ENCODE data around the gene DEXI. TPM values are rescaled to one million over a fixed set of nuclear protein-coding genes. Genes with fewer than 3 reads are reported as not detected.

DEXI gene
- polyA plus RNA-seq, 1 donor from 2014 or later = 52.0 TPM

GRCh38 chr16:10989559-10989958, 47.3 kb upstream of the DEXI start:
- Histone ChIP-seq H3K9me3 (ENCODE audit: low read length) (no peaks in the 10 kb centered on the region), H3K79me2 (replicated peaks; ENCODE audit: insufficient read depth, low read length) (no peaks in the 10 kb centered on the region), H3K36me3 (ENCODE audit: insufficient read depth, low read length) (no peaks in the 10 kb centered on the region), H3K4me3 (ENCODE audit: low read length) (no peak overlapping the region), H3K9ac (ENCODE audit: low read length) (no peak overlapping the region), H2AFZ (ENCODE audit: low read depth, low read length) (no peak overlapping the region), H3F3A (ENCODE audit: insufficient read depth, low read length, poor library complexity, severe bottlenecking) (no peaks in the 10 kb centered on the region), H4K20me1 (ENCODE audit: insufficient read depth) (no peaks in the 10 kb centered on the region), H3K9me2 (ENCODE audit: insufficient read depth, low read length) (no peaks in the 10 kb centered on the region), H3K4me2 (ENCODE audit: low read length) (no peak overlapping the region), H3K27me3 (ENCODE audit: insufficient read depth, low read depth, low read length) (no peaks in the 10 kb centered on the region), H3K27ac (ENCODE audit: low read length) (no peak overlapping the region)
- TF ChIP-seq SMC3 (conservative IDR thresholded peaks at IDR 0.05; ENCODE audit: poor library complexity) (no peak), EZH2 (IDR thresholded peaks at IDR 0.05; ENCODE audit: borderline replicate concordance, insufficient read depth, low read length, poor library complexity, severe bottlenecking) (no peak), TAF1 (IDR thresholded peaks at IDR 0.05; ENCODE audit: low read depth) (no peak), REST (IDR thresholded peaks at IDR 0.05; ENCODE audit: borderline replicate concordance) (no peak), MXI1 (conservative IDR thresholded peaks at IDR 0.05; ENCODE audit: poor library complexity, severe bottlenecking) (no peak), RAD21 (conservative IDR thresholded peaks at IDR 0.05) (no peak)
- TF ChIP-seq, protein P1, sequence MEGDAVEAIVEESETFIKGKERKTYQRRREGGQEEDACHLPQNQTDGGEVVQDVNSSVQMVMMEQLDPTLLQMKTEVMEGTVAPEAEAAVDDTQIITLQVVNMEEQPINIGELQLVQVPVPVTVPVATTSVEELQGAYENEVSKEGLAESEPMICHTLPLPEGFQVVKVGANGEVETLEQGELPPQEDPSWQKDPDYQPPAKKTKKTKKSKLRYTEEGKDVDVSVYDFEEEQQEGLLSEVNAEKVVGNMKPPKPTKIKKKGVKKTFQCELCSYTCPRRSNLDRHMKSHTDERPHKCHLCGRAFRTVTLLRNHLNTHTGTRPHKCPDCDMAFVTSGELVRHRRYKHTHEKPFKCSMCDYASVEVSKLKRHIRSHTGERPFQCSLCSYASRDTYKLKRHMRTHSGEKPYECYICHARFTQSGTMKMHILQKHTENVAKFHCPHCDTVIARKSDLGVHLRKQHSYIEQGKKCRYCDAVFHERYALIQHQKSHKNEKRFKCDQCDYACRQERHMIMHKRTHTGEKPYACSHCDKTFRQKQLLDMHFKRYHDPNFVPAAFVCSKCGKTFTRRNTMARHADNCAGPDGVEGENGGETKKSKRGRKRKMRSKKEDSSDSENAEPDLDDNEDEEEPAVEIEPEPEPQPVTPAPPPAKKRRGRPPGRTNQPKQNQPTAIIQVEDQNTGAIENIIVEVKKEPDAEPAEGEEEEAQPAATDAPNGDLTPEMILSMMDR (IDR thresholded peaks at IDR 0.05; ENCODE audit: poor library complexity, severe bottlenecking) = no peak

DNA sequence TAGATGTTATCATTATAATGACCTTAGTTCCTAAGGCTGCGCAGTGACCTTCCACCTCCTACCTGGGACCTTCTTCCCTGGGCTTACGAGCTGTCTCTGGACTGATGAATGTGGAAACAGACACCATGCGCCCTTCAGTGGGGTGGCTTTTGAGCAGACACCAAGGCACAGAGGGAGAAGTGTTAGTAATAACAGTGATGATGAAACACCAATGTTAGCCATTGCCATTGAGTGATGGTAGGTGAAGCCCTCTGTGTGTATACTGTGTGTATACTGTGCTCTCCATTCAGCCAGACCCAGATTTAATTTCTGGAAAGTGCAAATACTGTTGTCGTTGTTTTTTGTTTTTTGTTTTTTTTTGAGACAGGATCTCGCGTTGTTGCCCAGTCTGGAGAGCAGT, 46.6 kb upstream of the DEXI start:
- TF ChIP-seq RAD21 (conservative IDR thresholded peaks at IDR 0.05) (no peak), TAF1 (IDR thresholded peaks at IDR 0.05; ENCODE audit: low read depth) (no peak), EP300 (conservative IDR thresholded peaks at IDR 0.05; ENCODE audit: poor library complexity, severe bottlenecking) (no peak), REST (IDR thresholded peaks at IDR 0.05; ENCODE audit: borderline replicate concordance) (no peak), SMC3 (conservative IDR thresholded peaks at IDR 0.05; ENCODE audit: poor library complexity) (no peak), EZH2 (IDR thresholded peaks at IDR 0.05; ENCODE audit: borderline replicate concordance, insufficient read depth, low read length, poor library complexity, severe bottlenecking) (no peak), POLR2AphosphoS5 (IDR thresholded peaks at IDR 0.05) (no peak), MXI1 (conservative IDR thresholded peaks at IDR 0.05; ENCODE audit: poor library complexity, severe bottlenecking) (no peak)
- TF ChIP-seq, protein P1 (IDR thresholded peaks at IDR 0.05; ENCODE audit: poor library complexity, severe bottlenecking) = no peak
- Histone ChIP-seq H3K27ac (ENCODE audit: low read length) (no peak overlapping the region), H3F3A (ENCODE audit: insufficient read depth, low read length, poor library complexity, severe bottlenecking) (no peaks in the 10 kb centered on the region), H3K9me3 (ENCODE audit: low read length) (no peaks in the 10 kb centered on the region), H3K4me2 (ENCODE audit: low read length) (no peak overlapping the region), H3K79me2 (replicated peaks; ENCODE audit: insufficient read depth, low read length) (no peaks in the 10 kb centered on the region), H3K9me2 (ENCODE audit: insufficient read depth, low read length) (no peaks in the 10 kb centered on the region), H3K4me3 (ENCODE audit: low read length) (no peak overlapping the region), H4K20me1 (ENCODE audit: insufficient read depth) (no peaks in the 10 kb centered on the region), H3K9ac (ENCODE audit: low read length) (no peak overlapping the region), H3K36me3 (ENCODE audit: insufficient read depth, low read length) (no peaks in the 10 kb centered on the region), H3K27me3 (ENCODE audit: insufficient read depth, low read depth, low read length) (no peaks in the 10 kb centered on the region), H2AFZ (ENCODE audit: low read depth, low read length) (no peak overlapping the region)

Measured in neural cell (in vitro differentiated cells).